OCI-LY1 (cell line): ENCODE data around the gene RPL7A.

ENCODE experiments used
- EZH2 ChIP-seq: fragments of 200-600 bp; sonication (generic), shearing (Covaris generic); IDR thresholded peaks from 2 replicates; pipeline ENCODE4 v1.8.0; 2017; ENCODE audit warnings: borderline replicate concordance, mixed run types, mild to moderate bottlenecking, antibody characterized with exemption, low read length, moderate library complexity, mixed read lengths
- TF ChIP-seq, protein P1 (sequence below): fragments of 200-600 bp; sonication (generic), shearing (Covaris generic); IDR thresholded peaks from 2 replicates; pipeline ENCODE4 v1.5.1; 2017; ENCODE audit warnings: mild to moderate bottlenecking, antibody characterized with exemption, low read length, moderate library complexity, mixed read lengths

DNA sequence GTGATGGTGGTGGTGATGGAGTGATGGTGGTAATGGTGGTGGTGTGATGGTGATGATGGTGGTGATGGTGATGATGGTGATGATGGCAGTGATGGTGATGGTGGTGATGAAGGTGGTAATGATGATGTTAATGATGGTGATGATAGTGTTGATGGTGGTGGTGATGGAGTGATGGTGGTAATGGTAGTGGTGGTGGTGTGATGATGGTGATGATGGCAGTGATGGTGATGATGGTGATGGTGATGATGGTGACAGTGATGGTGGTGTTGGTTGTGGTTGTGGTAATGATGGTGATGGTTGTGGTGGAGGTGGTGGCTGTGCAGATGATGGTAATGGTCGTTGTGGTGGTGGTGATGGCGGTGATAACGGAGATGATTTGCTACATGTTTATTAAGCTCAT is 35.4 kb downstream of the RPL7A start:
- TF ChIP-seq, protein P1, sequence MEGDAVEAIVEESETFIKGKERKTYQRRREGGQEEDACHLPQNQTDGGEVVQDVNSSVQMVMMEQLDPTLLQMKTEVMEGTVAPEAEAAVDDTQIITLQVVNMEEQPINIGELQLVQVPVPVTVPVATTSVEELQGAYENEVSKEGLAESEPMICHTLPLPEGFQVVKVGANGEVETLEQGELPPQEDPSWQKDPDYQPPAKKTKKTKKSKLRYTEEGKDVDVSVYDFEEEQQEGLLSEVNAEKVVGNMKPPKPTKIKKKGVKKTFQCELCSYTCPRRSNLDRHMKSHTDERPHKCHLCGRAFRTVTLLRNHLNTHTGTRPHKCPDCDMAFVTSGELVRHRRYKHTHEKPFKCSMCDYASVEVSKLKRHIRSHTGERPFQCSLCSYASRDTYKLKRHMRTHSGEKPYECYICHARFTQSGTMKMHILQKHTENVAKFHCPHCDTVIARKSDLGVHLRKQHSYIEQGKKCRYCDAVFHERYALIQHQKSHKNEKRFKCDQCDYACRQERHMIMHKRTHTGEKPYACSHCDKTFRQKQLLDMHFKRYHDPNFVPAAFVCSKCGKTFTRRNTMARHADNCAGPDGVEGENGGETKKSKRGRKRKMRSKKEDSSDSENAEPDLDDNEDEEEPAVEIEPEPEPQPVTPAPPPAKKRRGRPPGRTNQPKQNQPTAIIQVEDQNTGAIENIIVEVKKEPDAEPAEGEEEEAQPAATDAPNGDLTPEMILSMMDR: no peak
- no peak for TF ChIP-seq EZH2
